ENCODE measurements around the gene PTPRA. TPM values are rescaled to one million over a fixed set of nuclear protein-coding genes. Genes with fewer than 3 reads are reported as not detected.

The PTPRA gene
- total and polyA plus RNA-seq, 2 of the 13 experiments (the other 11 are each of a cell fraction or from before 2014, with no cell fraction given): 47.2 to 127 TPM

DNA sequence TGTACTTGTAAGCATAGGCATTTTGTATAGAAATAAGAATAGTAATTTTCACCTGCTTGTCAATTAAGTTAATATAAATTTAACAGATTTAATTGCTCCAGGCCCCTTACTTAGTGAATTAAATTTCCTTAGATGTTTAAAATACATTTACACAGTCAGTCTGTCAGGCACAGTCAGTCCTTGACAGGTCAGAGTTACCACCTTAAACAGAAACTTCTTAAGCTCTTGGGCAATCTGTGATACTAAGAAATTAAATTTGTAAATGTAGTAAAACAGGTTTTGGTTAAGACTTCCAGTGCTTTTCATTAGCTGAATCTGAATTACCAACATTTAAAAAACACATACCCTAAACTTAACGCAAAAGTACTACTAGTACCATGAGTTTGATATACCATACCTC, 15.9 kb downstream of the PTPRA start:
- in situ Hi-C loops (cut with HindIII; ENCODE audit: extremely low pct_ligation_motif_present, low pct_unique_long_range_greater_than_20kb): no loop called here
- H3K27me3 ChIP-seq (ENCODE audit: control insufficient read depth in 1 of 2, insufficient read depth in 2 of 2, low read length in 2 of 2): no peaks in the 10 kb centered on the region
- BruUV-seq (replicated peaks): no TSS peak
- H4K20me1 ChIP-seq (ENCODE audit: insufficient read depth, low read length): 0 out of 2 replicates have a peak, but pooled peaks cover 14% of the 10 kb centered on the region
- CTCF ChIA-PET (ENCODE audit: low intra/inter-chr PET ratio, low total read pairs): no interaction called here
- no peak overlapping the region for H3K4me3 ChIP-seq (replicated peaks in 1 of 3; ENCODE audit: insufficient read depth in 1 of 3, low read depth in 2 of 3, low read length in 3 of 3)
- H3K36me3 ChIP-seq (replicated peaks in 1 of 2; ENCODE audit: control insufficient read depth in 1 of 2, insufficient read depth in 2 of 2, low read length in 2 of 2): 0 out of 5 replicates have a peak, but pooled peaks cover 0 to 1% of the 10 kb centered on the region in 2 experiments
- intact Hi-C loops (cut with micrococcal nuclease; ENCODE audit: unreplicated experiment): no loop called here
- no peaks in the 10 kb centered on the region for H3K9me3 ChIP-seq (ENCODE audit: low read length)
- WGBS (ENCODE audit: low lambda C conversion rate): 96% methylated on average over 1 of the region's 1 CpG
- H3K79me2 ChIP-seq (ENCODE audit: insufficient read depth, low read length): peaks cover 73% of the 10 kb centered on the region
- POLR2A ChIA-PET: no interaction called here
- DNase-seq (ENCODE audit: low spot score): no peak
- FAIRE-seq: no peak
- ATAC-seq: no peak
- TF ChIP-seq ZNF776 (CRISPR knock-in tag; IDR thresholded peaks at IDR 0.05): no peak
- no peak for TF ChIP-seq ZNF552 (CRISPR knock-in tag; IDR thresholded peaks at IDR 0.05; ENCODE audit: borderline replicate concordance)
- TF ChIP-seq, protein P1, sequence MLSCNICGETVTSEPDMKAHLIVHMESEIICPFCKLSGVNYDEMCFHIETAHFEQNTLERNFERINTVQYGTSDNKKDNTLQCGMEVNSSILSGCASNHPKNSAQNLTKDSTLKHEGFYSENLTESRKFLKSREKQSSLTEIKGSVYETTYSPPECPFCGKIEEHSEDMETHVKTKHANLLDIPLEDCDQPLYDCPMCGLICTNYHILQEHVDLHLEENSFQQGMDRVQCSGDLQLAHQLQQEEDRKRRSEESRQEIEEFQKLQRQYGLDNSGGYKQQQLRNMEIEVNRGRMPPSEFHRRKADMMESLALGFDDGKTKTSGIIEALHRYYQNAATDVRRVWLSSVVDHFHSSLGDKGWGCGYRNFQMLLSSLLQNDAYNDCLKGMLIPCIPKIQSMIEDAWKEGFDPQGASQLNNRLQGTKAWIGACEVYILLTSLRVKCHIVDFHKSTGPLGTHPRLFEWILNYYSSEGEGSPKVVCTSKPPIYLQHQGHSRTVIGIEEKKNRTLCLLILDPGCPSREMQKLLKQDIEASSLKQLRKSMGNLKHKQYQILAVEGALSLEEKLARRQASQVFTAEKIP (CRISPR knock-in tag; IDR thresholded peaks at IDR 0.05; ENCODE audit: borderline replicate concordance): no peak
- TF ChIP-seq ZFP36L1 (CRISPR knock-in tag; IDR thresholded peaks at IDR 0.05): no peak
- TF ChIP-seq ZNF564 (CRISPR knock-in tag; IDR thresholded peaks at IDR 0.05): no peak
- TF ChIP-seq, protein P2, sequence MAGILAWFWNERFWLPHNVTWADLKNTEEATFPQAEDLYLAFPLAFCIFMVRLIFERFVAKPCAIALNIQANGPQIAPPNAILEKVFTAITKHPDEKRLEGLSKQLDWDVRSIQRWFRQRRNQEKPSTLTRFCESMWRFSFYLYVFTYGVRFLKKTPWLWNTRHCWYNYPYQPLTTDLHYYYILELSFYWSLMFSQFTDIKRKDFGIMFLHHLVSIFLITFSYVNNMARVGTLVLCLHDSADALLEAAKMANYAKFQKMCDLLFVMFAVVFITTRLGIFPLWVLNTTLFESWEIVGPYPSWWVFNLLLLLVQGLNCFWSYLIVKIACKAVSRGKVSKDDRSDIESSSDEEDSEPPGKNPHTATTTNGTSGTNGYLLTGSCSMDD (CRISPR knock-in tag; IDR thresholded peaks at IDR 0.05): no peak
- no peak for TF ChIP-seq MLLT10 (CRISPR knock-in tag; IDR thresholded peaks at IDR 0.05)
- no peak for TF ChIP-seq CCAR2 (optimal IDR thresholded peaks at IDR 0.05; ENCODE audit: low read depth, low read length)
- TF ChIP-seq ELF3 (CRISPR knock-in tag; IDR thresholded peaks at IDR 0.05): no peak
- TF ChIP-seq NFRKB (IDR thresholded peaks at IDR 0.05): no peak
- no peak overlapping the region for H3K4me2 ChIP-seq (ENCODE audit: low read depth, low read length)
- H3K4me1 ChIP-seq (ENCODE audit: insufficient read depth, low read length): peaks cover 26% of the 10 kb centered on the region
- no peak overlapping the region for H2AFZ ChIP-seq (ENCODE audit: low read length)
- H3K27ac ChIP-seq (ENCODE audit: extremely low read length, insufficient read depth, low read length): no peak overlapping the region
- no peak overlapping the region for H3K9ac ChIP-seq (ENCODE audit: insufficient read depth, low read depth, low read length)
